ENCODE results near the gene C2orf72.
"Not testable (repeated sequence)": the region's sequence is repeated elsewhere in the genome, so short reads cannot be mapped to it uniquely, and the experiment has no call there.

The C2orf72 gene

GRCh38 chr2:231013820-231014219, 23.5 kb upstream of the C2orf72 start:
- DNase-seq (ENCODE audit: low read depth in 4 of 4, low spot score in 1 of 4) = no peak

GRCh38 chr2:231015478-231015877, 21.8 kb upstream of the C2orf72 start:
- no peak for DNase-seq (ENCODE audit: low read depth in 4 of 4, low spot score in 1 of 4)

GRCh38 chr2:231015926-231016325, 21.4 kb upstream of the C2orf72 start:
- DNase-seq (ENCODE audit: low read depth in 4 of 4, low spot score in 1 of 4) = no peak

- no peak for DNase-seq (ENCODE audit: low read depth in 4 of 4, low spot score in 1 of 4)
These were observed 20.6 kb upstream of the C2orf72 start for GRCh38 chr2:231016566-231017230.

GRCh38 chr2:231017231-231017598, 20.1 kb upstream of the C2orf72 start:
- no peak for DNase-seq (ENCODE audit: low read depth in 4 of 4, low spot score in 1 of 4)

GRCh38 chr2:231018184-231018583, 19.1 kb upstream of the C2orf72 start:
- no peak for DNase-seq (ENCODE audit: low read depth in 4 of 4, low spot score in 1 of 4)

GRCh38 chr2:231025059-231025458, 12.3 kb upstream of the C2orf72 start:
- DNase-seq (ENCODE audit: low read depth in 4 of 4, low spot score in 1 of 4) = not testable (repeated sequence)

- DNase-seq (ENCODE audit: low read depth in 4 of 4, low spot score in 1 of 4) = no peak
These were observed 8.4 kb upstream of the C2orf72 start for GRCh38 chr2:231028889-231029288.

GRCh38 chr2:231029563-231029962, 7.8 kb upstream of the C2orf72 start:
- DNase-seq (ENCODE audit: low read depth in 4 of 4, low spot score in 1 of 4) = no peak

- no peak for DNase-seq (ENCODE audit: low read depth in 4 of 4, low spot score in 1 of 4)
These were observed 6.6 kb upstream of the C2orf72 start for GRCh38 chr2:231030725-231031124.

GRCh38 chr2:231032575-231033140, 4.7 kb upstream of the C2orf72 start:
- DNase-seq (ENCODE audit: low read depth in 4 of 4, low spot score in 1 of 4) = no peak

- no peak for DNase-seq (ENCODE audit: low read depth in 4 of 4, low spot score in 1 of 4)
These were observed 3.9 kb upstream of the C2orf72 start for GRCh38 chr2:231033147-231034132.

- no peak for DNase-seq (ENCODE audit: low read depth in 4 of 4, low spot score in 1 of 4)
These were observed 2.9 kb upstream of the C2orf72 start for GRCh38 chr2:231034291-231034882.

- DNase-seq (ENCODE audit: low read depth in 4 of 4, low spot score in 1 of 4) = no peak
These were observed 1.2 kb upstream of the C2orf72 start for GRCh38 chr2:231036131-231036530.

GRCh38 chr2:231036578-231037106, 681 bp upstream of the C2orf72 start:
- no peak for DNase-seq (ENCODE audit: low read depth in 4 of 4, low spot score in 1 of 4)

- no peak for DNase-seq (ENCODE audit: low read depth in 4 of 4, low spot score in 1 of 4)
These were observed 584 bp downstream of the C2orf72 start for GRCh38 chr2:231037731-231038482.

GRCh38 chr2:231038483-231039293, 1.4 kb downstream of the C2orf72 start:
- no peak for DNase-seq (ENCODE audit: low read depth in 4 of 4, low spot score in 1 of 4)

GRCh38 chr2:231039294-231039664, 2.0 kb downstream of the C2orf72 start:
- no peak for DNase-seq (ENCODE audit: low read depth in 4 of 4, low spot score in 1 of 4)

GRCh38 chr2:231039821-231040364, 2.6 kb downstream of the C2orf72 start:
- no peak for DNase-seq (ENCODE audit: low read depth in 4 of 4, low spot score in 1 of 4)
